SK-N-SH (cell line): ENCODE measurements around the gene H2BW2.

Source experiments
- EP300 ChIP-seq, 2 experiments: IDR thresholded peaks; 2 replicates each; pipeline versions ENCODE4 v1.4.0 to v1.6.1; 2012; ENCODE audit warnings: borderline replicate concordance in 1 of 2, low read depth in 1 of 2, low read length in 1 of 2
- RCOR1 ChIP-seq: fragments of 150-350 bp; IDR thresholded peaks from 2 replicates; pipeline ENCODE4 v1.6.1; 2017; ENCODE audit warnings: antibody characterized with exemption, low read length
- USF2 ChIP-seq: fragments of 150-350 bp; IDR thresholded peaks from 2 replicates; pipeline ENCODE4 v1.6.1; 2017; ENCODE audit warnings: antibody characterized with exemption, low read length, low read depth, borderline replicate concordance

GRCh38 chrX:104084063-104084462, 44.3 kb downstream of the H2BW2 start:
- TF ChIP-seq RCOR1 (no peak), EP300 (IDR thresholded peaks at IDR 0.05; ENCODE audit: borderline replicate concordance in 1 of 2, low read depth in 1 of 2, low read length in 1 of 2) (no peak), USF2 (no peak)
